Occipital lobe (tissue), 2 donors: Measurements from ENCODE around the gene ZNF41. TPM values are rescaled to one million over a fixed set of nuclear protein-coding genes. Genes with fewer than 3 reads are reported as not detected.
"Not testable (repeated sequence)": the region's sequence is repeated elsewhere in the genome, so short reads cannot be mapped to it uniquely, and the experiment has no call there.

Source experiments
- DNase-seq: peaks from one replicate; lab custom pipeline; 2025; lab: John Stamatoyannopoulos, UW
- total RNA-seq: library from RNA; depleted of rRNA; stranded (reverse); fragments of >200 nt; gene quantifications from one replicate; pipeline ENCODE4 v1.2.3, GENCODE V29; 2014

ZNF41 gene
- total RNA-seq = 9.2 TPM

DNA sequence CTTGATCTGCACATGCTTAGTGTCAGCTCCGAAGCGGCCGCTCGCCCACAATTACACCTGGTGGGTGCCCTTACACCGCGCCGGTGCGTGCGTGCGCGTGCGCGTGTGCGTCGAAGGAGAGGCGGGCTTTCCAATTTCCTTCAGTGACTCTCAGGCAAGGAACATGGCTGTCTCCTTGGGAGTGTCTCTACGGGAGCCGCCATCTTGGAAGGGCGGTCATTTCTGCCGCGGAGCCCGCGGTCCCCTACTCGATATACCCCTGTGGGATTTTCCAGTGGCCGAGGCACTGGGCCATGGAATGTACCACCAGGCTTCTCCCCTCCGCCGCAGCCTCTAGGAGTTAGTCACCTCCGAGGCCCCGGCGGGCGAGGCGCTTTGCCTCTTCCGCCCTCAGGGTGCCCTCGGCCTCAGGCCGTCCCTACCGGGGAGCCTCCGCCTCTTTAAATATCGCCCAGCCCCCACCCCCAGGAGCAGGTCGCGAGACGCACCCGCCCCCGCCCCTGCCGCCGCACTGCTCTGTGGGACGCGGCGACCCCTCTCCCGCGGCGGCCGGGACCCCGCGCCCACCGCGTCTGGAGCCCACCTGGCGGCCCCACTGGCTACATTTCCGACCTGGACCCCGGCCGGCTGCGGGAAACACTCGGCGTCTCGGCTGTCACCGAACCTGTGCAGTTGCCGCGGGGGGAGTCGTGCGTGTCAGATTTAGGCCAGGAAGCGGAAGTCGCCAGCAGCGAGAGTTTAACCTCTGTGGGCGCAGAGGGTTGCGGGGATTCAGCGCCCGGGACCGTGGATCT, at the start of gene ZNF41:
Gene ZNF41, minus strand, starts transcription at position 711 of the 794 bp plus-strand sequence. CDS start 15,741 bp downstream, outside the sequence.
- DNase-seq = peak; percentile 63

DNA sequence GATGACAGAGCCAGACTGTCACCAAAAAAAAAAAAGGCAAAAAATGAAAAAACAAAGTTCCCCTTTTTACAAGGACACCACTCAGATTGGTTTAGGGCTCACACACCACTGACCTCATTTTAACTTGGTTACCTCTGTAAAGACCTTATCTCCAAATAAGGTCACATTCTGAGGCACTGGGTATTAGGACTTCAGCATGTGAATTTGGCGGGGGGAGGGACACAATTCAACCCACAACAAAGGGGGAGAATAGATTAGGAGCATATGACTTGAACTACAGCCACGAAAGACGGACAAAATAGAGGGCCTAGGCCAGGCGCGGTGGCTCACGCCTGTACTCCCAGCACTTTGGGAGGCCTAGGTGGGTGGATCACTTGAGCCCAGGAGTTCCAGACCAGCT, 47.0 kb upstream of the ZNF41 start:
- no peak for DNase-seq

DNA sequence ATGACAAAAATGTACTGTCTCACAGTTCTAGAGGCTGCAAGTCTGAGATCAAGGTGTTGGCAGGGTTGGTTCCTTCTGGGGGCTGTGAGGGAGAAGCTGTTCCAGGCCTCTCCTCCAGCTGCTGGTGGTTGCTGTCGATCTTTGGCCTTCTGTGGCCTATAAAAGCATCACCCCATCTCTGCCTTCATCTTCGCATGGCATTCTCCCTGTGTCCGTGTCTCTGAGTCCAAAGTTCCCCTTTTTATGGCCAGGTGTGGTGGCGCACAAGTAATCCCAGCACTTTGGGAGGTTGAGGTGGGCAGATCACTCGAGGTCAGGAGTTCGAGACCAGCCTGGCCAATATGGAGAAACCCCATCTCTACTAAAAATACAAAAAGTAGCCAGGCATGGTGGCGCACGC, 46.5 kb upstream of the ZNF41 start:
- DNase-seq = no peak

DNA sequence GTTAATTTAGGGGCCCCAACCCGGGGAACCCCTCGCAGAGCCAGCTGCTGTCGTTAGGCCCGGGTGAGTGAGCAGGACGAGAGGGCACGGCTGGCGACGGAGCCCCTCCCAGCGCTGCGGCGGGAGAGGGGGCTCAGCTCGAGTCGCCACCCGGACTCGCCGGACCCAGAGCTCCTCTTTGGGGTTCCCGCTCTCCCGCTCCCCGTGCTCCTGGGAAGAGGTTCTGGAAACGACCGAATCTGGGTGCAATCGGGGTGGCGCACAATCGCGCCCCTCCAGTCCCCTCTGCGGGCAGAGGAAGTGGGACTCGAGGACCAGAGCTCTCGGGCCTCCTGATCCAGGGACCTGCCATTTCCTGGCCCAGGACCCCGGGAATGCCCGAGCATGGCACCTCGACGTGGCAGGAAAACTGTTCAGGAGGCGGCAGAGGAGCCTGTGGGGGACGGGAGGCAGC, 40.7 kb upstream of the ZNF41 start:
- no peak for DNase-seq

DNA sequence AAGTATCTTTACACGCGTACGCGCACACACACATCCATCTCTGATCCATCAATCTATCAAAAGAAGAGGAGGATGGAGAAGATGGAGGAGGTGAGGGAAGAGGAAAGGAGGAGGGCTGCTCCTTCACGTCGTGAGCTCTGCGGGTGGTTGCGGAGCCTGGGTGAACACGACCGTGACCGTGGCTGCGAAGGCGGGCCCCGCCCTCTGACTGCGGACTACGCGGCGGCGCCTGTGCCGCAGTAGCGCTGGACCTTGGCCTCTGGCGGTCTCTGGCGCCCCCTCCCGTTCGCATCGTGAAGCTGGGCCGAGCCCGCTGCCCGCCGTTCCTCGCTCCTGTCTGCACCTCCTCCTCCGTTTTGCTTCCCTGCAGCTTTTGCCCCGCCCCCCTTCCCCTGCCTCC, 40.3 kb upstream of the ZNF41 start:
- peak; percentile 65 for DNase-seq

DNA sequence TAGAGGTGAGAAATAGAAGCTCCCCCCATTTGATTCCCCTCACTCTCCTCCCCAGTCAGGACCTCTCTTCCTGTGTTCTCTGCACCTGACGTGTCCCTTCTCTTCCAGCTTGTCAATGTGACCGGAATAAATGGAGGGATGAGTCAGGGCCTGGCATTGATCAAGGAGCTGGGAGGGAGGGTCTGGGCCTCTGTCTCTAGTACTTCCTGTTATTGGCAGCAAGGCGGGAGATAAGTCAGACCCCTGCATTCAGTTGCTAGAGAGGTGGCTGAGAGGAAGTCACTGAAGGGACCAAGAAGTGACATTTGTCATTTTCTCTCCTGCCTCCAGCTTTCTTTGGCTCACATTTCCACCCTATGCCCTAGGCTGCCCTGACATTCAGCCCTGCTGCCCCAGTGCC, 35.1 kb upstream of the ZNF41 start:
- no peak for DNase-seq

DNA sequence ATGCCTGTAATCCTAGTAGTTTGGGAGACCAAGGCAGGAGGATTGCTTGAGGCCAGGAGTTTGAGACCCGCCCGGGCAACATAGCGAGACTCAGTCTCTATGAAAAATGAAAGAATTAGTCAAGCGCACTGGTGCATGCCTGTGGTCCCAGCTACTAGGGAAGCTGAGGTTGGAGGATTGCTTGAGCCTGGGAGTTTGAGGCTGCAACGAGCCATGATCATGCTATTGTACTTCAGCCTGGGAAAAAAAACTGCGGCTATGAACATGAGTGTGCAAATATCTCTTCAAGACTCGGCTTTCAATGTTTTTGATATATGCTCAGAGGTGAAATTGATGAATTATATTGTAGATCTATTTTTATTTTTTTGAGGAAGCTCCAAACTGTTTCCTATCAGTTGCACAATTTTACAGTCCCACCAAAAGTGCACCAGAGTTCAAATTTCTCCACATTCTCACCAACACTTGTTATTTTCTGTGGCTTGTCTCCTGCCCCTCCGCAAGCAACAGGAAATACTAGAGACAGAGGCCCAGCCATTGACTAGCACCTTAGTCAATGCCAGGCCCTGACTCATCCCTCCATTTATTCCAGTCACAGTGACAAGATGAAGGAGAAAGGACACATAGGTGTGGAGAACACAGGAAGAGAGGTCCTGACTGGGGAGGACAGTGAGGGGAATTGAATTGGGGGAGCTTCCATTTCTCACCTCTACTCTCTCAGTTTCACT, 33.1 kb upstream of the ZNF41 start:
- DNase-seq = no peak

DNA sequence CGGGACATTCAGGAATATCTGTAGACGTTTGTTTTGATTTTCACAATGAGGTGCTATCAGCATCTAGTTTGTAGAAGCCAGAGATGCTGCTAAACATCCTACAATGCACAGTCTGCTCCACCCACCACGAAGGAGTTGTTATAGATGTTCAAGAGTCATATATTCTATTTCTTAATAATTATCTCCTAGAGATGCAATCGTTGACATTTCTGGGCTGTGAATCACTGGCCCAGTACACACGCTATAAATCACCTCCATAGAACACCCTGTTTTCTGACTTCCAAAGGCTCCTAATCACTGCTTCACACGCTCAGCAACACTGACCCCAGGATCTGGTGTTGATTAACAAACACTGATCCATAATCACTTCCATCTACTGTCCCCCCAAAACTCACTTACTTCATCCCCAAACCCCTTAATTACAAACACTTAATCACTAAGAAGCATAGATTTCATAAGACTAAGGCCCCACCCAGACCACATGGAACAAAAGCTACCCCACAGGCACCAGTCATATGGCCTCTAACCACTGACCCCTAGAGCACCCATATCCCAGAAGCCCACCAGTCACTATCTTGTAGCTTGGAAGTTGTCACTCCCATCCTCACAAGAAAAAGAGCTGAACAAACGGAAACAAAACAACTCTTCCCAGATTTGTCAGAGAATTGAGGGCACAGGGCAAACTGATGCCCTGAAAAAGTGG, 31.7 kb upstream of the ZNF41 start:
- DNase-seq = no peak

DNA sequence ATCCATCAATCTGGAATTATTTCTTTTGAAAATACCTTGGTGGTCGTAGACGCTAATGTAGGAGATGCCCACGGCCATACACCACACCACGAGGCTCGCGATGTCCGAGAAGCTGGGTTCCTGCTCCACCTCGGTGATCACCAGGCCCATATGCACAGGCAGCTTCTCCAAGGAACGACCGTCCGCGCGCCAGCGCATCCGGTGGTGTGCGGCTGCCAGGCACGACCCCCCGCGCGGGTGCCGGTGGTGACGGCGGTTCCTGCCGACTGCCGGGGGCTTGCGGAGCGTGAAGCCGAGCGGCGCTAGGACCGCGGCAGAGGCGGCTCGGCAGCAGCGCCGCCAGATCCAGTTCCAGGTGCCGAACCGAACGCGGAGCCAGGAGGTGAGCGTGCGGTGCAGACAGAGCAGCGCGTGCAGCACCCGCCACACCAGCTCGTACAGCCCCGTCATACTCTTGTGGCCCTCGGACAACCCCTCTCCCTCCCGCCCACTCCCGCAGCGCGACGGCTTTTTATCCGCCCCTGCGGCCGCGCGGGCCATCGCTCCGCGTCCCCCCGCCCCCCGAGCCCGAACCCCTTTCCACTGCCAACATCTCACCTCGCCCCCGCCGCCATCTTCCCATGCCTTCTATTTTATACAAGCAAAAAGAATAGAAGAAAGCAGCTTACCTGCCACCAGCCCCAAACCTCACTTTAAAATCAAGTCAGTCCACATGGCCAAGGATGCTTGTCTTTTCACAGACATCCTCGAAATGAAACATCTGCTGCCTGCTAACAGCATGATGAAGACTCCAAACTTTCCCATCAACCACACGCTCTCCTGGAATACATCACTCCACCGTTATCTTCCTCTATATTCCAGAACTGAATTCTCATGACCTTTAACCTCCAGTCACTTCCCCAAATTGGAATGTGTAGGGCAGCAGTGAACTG, 30.3 kb upstream of the ZNF41 start:
- DNase-seq = not testable (repeated sequence)

DNA sequence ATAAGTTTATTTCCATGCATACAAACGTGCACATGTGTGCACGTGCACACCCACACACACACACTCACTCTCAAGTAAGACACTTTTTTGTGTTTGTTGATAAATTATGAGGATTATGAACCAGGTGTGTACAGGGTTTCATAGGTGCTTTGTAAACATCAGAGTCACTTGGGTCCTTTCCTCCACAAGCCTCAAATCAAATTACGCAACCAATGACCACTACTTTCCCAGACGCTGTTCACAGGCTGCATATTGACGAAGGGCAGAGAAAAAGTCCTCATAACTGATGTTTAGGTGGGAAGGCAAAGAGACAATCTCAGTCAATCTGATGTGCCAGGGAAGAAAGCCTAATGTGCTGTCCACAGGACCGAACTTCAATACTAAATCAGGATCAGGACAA, 29.4 kb upstream of the ZNF41 start:
- DNase-seq = not testable (repeated sequence)

DNA sequence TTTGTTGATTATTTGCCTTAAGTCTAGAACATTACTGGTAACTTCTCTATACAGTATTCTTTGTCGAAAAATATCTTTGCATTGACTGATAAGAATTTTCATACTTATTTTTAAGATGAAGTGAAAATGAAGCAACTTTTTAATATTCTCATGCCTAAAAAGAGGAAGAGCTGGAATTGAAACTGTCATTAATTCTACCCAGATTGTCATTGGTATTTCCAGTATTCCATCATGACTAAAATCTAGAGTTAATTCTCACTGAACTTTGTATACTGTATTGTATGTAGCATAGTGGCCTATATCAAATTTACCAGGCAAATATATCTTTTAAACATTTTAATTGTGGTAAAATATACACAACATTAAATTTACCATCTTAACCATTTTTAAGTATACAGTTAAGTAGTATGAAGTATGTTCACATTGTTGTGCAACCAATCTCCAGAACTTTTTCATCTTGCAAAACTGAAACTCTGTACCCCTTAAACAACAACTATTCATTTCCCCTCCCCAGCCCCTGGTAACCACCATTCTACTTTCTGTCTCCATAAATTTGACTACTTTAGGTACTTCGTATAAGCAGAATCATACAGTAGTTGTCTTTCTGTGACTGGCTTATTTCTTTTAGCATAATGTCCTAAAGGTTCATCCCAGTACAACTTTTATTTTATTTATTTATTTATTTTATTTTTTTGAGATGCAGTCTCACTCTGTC, 24.3 kb upstream of the ZNF41 start:
- no peak for DNase-seq

DNA sequence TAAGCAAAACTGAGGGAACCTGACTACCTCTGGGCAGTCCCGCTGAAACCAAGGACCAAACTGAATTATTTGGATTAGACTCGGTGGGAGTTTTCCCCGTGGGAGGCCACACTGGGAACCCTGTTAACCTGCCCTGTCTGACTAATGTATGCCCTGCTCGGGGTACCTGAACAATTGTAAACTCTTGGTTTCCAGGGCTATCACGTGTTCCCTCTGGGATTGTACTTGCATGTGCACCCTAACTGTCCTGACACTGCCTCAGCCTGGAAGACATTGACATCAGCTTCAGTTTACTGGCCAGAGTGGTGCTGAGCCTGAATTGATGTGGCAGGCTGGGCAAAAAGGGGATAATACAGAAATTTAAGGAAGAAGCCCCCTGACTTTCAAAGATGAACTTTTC, 20.1 kb upstream of the ZNF41 start:
- no peak for DNase-seq

DNA sequence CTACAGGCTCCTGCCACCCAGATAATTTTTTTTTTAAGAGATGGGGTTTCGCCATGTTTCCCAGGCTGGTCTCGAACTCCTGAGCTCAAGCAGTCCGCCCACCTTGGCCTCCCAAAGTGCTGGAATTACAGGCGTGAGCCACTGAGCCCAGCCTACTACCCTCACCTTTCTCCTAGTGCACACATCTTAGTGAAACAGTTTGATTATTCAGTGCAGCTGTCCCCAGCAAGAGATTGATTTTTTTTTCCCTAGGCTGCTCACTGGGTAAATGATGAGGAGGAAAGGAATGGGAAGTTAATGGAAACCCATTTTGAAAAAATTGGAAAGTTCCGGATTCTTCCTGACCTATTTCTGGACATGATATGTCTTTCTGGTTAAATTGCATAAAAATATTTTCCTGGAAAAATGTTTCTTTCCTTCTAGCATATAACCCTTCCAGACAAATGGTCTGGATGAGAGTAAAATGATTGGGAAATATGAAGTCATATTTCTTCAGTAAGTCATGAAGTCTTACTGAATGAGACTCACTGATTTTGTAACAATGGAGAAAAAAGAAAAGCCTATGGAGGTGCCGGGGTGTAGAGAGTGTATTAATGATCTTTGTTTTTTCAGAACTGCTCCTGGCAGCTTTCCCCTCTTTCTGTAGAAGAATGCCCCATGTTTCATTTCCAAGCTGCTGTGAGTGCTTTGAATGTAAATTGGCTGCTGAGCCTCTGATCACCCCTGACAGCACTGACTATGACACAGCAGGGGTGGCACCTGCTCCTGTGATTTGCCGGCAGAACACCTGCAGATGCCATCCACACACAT, 19.5 kb upstream of the ZNF41 start:
- no peak for DNase-seq

DNA sequence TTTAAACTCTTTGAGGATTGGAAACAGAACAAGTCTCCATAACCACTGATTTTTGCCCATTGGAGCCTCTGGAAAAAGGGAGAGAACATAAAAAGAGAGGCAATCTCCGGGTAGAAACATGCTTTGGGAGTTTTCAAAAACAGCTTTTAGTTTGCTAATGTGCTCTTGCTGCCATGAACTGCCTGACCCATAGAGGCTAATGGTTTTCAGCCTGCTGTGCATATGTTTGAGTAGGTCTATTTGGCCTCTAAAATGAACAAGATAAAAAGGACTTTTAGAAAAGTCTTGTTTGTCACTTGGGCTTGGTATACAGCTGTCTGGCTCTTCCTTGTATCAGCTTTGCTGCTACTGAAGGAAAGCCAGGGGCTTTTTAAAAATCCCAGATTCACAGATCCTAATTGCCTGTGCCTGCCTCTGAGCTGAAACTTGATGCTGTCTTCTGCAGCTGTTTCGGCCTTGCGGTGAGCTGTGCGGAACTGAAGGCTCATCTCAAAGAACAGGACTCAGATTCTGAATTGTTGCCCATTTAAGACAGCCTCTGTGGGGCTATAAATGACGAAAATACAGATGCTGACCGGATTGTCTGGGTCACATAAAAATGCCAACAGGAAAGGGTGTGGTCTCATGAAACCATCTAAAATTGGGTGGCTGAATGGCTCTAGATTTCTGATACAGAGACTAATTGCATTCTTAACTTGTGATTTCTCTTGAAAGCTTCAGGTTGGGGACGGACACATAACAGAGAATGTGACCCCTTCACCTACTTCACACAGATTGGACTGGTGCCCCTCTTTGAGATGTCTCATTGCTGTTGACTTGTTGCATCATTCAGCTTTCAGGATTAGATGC, 18.4 kb upstream of the ZNF41 start:
- no peak for DNase-seq

DNA sequence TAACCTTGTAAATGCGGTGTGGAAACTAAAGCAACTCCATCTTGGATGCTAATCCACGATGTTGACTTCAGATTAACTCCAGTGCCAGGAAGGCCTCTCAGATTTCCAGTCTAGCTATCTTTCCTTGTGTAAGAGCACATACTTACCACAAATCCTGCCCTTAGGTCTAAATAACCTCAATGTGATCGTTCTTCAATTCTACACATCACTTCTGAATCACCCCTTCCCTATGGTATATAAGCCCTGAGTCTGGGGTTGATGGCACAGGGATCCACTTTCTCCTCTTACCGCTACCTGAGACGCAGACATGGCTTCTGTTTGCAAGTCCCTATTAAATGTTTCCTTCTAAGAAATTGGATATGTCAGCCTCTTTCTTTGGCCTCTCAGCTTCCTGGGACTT, 17.5 kb upstream of the ZNF41 start:
- no peak for DNase-seq

DNA sequence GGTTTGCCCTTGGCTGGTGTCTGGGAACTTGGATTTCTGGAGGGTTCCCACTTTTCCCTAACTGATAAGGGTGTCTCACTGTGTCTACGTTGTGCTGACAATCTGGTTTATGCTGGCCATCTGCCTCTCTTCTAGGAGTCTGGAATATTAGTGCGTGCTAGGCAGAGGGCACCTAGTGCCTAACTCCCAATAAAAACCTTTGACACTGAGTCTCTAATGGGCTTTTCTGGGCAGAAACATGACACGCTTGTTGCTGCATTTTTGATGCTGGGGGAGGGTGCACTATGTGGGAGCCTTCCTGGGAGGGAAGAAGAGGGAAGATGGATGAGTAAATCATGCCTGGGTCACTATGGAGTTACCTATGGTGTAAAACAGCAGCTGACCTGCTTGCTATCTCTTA, 16.3 kb upstream of the ZNF41 start:
- DNase-seq = no peak

DNA sequence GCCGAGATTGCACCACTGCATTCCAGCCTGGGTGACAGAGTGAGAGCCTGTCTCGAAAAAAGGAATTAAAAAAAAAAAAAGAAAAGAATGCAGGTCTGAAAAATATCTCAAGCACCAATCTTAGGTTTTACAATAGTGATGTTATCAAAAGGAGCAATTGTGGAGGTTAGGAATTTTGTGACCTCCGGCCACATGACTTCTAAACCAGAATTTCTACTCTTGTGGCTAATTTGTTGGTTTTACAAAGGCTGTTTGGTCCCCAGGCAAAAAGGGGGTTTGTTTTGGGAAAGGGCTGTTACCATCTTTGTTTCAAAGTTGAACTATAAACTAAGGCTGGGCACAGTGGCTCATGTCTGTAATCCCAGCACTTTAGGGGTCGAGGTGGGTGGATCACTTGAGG, 15.4 kb upstream of the ZNF41 start:
- no peak for DNase-seq

DNA sequence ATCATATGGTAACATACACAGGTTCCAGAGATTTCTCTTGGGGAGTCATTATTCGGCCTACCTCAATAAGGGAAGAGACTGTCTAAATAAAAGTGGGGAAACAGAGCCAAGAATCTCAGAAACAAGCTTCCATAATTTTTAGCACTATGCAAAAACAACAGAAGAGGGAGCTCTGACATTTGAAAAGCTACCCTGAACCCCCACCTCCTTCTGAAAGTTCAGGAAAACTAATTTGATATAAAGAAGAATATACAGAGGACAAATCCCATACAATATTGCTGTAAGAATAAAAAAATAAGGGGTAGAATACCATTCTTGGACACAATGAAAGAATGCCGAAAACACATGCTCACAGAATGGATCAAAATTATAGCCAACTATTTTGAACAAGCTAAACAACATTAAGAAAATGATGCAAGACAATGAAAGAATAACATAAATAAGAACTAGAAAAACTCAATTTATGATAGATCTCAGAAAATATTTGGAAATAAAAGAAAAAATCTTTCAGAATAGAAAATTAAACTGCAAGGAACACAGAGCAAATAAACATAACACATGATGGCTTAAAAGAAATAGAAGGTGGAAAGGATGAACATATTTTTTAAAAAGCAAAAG, 14.4 kb upstream of the ZNF41 start:
- no peak for DNase-seq
